Mucosa of rectum (tissue), 2 donors: ENCODE results near the gene PARP11.
"Not testable (repeated sequence)": the region's sequence is repeated elsewhere in the genome, so short reads cannot be mapped to it uniquely, and the experiment has no call there.

Experiments used
- H3K27ac ChIP-seq, 2 donors: one replicate each; pipeline ENCODE4 v1.7.0; 2013; ENCODE audit warnings: inconsistent platforms in 2 of 2, low read depth in 2 of 2, low read length in 2 of 2
- H3K27me3 ChIP-seq, 2 donors: one replicate each; pipeline ENCODE4 v1.7.0; 2013; ENCODE audit warnings: low read length in 2 of 2; ENCODE audit not compliant: control insufficient read depth in 2 of 2, insufficient read depth in 2 of 2
- H3K36me3 ChIP-seq, 2 donors: one replicate each; pipeline ENCODE4 v1.7.0; 2013; ENCODE audit warnings: low read length in 2 of 2; ENCODE audit not compliant: control insufficient read depth in 2 of 2, insufficient read depth in 2 of 2
- H3K4me1 ChIP-seq, 2 donors: one replicate each; pipeline ENCODE4 v1.7.0; 2013; ENCODE audit warnings: low read length in 2 of 2, mild to moderate bottlenecking in 1 of 2; ENCODE audit not compliant: control insufficient read depth in 2 of 2, insufficient read depth in 2 of 2
- H3K4me3 ChIP-seq, 2 donors: one replicate each; pipeline ENCODE4 v1.7.0; 2013; ENCODE audit warnings: low read length in 2 of 2
- H3K9ac ChIP-seq, 2 donors: one replicate each; pipeline ENCODE4 v1.7.0; 2013; ENCODE audit warnings: low read length in 2 of 2, low read depth in 1 of 2, mild to moderate bottlenecking in 1 of 2
- H3K9me3 ChIP-seq, 2 donors: one replicate each; pipeline ENCODE4 v1.7.0; 2013; ENCODE audit warnings: low read length in 2 of 2; ENCODE audit not compliant: control insufficient read depth in 2 of 2
- donor health status: healthy.
- donor health status: Normal muscosa, but diverticular disease.

The PARP11 gene

GRCh38 chr12:3841783-3842182 is 31.4 kb downstream of the PARP11 start:
- Histone ChIP-seq H3K9ac (no peak overlapping the region), H3K27me3 (no peaks in the 10 kb centered on the region), H3K4me1 (no peaks in the 10 kb centered on the region), H3K4me3 (no peak overlapping the region), H3K36me3 (no peaks in the 10 kb centered on the region), H3K9me3 (no peaks in the 10 kb centered on the region), H3K27ac (no peak overlapping the region)

- not testable (repeated sequence) for H3K27me3 ChIP-seq, H3K27ac ChIP-seq, H3K36me3 ChIP-seq, H3K9ac ChIP-seq, H3K4me3 ChIP-seq, H3K4me1 ChIP-seq, H3K9me3 ChIP-seq
These were observed 32.4 kb downstream of the PARP11 start for GRCh38 chr12:3840833-3841232.

DNA sequence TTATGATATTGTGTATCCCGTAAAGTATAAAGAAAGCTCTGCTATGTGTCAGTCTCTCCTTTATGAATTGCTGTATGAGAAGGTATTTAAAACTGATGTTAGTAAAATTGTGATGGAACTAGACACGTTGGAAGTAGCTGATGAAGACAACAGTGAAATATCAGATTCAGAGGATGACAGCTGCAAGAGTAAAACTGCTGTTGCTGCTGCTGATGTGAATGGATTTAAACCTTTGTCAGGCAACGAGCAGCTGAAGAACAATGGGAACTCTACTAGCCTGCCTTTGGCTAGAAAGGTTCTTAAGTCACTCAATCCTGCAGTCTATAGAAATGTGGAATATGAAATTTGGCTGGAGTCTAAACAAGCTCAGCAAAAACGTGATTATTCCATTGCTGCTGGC is 33.5 kb downstream of the PARP11 start:
- not testable (repeated sequence) for H3K27me3 ChIP-seq, H3K4me3 ChIP-seq, H3K4me1 ChIP-seq, H3K9me3 ChIP-seq, H3K27ac ChIP-seq, H3K9ac ChIP-seq, H3K36me3 ChIP-seq

- not testable (repeated sequence) for H3K4me3 ChIP-seq
These were observed 34.3 kb downstream of the PARP11 start for GRCh38 chr12:3838701-3839548.

DNA sequence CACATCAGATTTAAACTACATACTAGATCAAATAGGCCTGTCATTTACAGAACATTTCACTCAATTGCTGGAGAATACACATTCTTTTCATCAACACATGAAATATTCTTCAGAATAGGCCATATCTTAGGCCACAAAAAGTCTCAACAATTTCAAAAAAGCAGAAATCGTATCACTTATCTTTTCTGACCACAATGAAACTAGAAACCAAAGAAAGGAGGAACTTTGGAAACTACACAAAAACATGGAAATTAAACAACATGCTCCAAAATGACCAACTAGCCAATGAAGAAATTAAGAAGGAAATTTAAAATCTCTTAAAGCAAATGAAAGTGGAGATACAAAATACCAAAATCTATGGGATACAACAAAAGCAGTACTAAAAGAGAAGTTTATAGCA is 35.1 kb downstream of the PARP11 start:
- Histone ChIP-seq H3K9ac (no peak overlapping the region), H3K27me3 (no peaks in the 10 kb centered on the region), H3K4me1 (no peaks in the 10 kb centered on the region), H3K4me3 (no peak overlapping the region), H3K9me3 (no peaks in the 10 kb centered on the region), H3K27ac (no peak overlapping the region), H3K36me3 (no peaks in the 10 kb centered on the region)

More at GRCh38 chr12:3838701-3839548, 34.3 kb downstream of the PARP11 start:
- not testable (repeated sequence) for H3K27me3 ChIP-seq, H3K27ac ChIP-seq, H3K4me1 ChIP-seq, H3K9me3 ChIP-seq, H3K36me3 ChIP-seq, H3K9ac ChIP-seq

DNA sequence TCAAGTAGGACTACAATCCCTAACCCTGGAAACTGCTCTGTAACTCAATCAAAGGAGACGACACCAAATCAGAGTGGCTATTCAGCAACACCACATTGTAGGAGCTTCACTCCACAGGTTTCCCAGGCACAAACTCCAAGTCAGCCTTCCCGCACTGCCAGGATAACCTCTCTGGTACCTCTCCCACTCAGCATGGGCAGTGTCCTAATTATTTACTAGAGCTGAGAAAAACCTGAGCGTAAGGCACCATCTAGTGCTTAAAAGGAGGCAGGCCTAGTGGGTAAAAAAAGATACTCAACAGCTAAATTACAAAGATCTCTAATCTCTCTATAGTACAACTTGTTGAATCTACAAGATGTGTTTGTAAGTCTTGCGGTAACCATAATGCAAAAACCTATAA is 36.1 kb downstream of the PARP11 start:
- no peak overlapping the region for H3K27ac ChIP-seq
- no peak overlapping the region for H3K9ac ChIP-seq
- no peaks in the 10 kb centered on the region for H3K4me1 ChIP-seq
- H3K27me3 ChIP-seq, result no peaks in the 10 kb centered on the region
- no peaks in the 10 kb centered on the region for H3K36me3 ChIP-seq
- no peak overlapping the region for H3K4me3 ChIP-seq
- no peaks in the 10 kb centered on the region for H3K9me3 ChIP-seq

- Histone ChIP-seq H3K4me1 (no peaks in the 10 kb centered on the region), H3K27me3 (no peaks in the 10 kb centered on the region), H3K36me3 (no peaks in the 10 kb centered on the region), H3K9me3 (no peaks in the 10 kb centered on the region), H3K27ac (no peak overlapping the region), H3K4me3 (no peak overlapping the region), H3K9ac (no peak overlapping the region)
These were observed 36.6 kb downstream of the PARP11 start for GRCh38 chr12:3836641-3837040.

GRCh38 chr12:3835914-3836313 is 37.3 kb downstream of the PARP11 start:
- Histone ChIP-seq H3K27me3 (no peaks in the 10 kb centered on the region), H3K4me1 (no peaks in the 10 kb centered on the region), H3K36me3 (no peaks in the 10 kb centered on the region), H3K4me3 (no peak overlapping the region), H3K9me3 (no peaks in the 10 kb centered on the region), H3K9ac (no peak overlapping the region), H3K27ac (no peak overlapping the region)

- H3K27ac ChIP-seq, result no peak overlapping the region
- no peak overlapping the region for H3K9ac ChIP-seq
These were observed 38.4 kb downstream of the PARP11 start for GRCh38 chr12:3834774-3835173.

DNA sequence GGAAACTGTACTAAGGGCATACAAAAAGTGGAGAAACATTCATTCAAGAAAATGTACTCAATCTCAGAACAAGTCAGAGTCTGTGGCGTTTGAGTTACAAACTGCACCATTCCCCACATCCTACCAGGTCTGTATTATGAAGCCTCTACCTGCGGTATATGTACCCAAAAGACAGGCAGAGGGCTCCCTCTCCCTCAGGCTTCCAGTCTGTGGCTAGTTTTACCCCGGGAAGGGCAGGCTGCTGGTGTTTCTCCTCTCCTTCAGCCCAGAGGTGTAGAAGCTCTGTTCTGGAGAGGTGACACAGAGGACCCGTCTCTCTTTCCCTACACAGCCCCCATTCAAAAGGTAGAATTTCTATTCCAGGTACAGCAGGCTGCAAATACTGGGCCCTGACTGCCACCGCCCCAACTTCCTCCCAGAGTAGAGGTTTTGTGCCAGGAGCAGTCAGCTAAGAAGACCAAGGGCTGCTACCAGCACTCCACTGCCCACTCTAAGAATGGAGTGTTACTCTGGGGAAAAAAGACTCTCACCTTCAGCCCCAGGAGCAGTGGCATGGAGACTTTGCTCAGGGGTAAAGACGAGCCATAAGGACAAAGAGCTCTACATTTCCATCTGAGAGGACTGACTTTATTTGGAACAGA is 39.4 kb downstream of the PARP11 start:
- H3K9me3 ChIP-seq, result no peaks in the 10 kb centered on the region
- no peaks in the 10 kb centered on the region for H3K4me1 ChIP-seq
- no peak overlapping the region for H3K9ac ChIP-seq
- H3K27me3 ChIP-seq, result no peaks in the 10 kb centered on the region
- H3K36me3 ChIP-seq, result no peaks in the 10 kb centered on the region
- no peak overlapping the region for H3K27ac ChIP-seq
- H3K4me3 ChIP-seq, result no peak overlapping the region

More at GRCh38 chr12:3834774-3835173, 38.4 kb downstream of the PARP11 start:
- no peaks in the 10 kb centered on the region for H3K9me3 ChIP-seq
- H3K4me3 ChIP-seq, result no peak overlapping the region
- H3K36me3 ChIP-seq, result no peaks in the 10 kb centered on the region
- no peaks in the 10 kb centered on the region for H3K27me3 ChIP-seq
- no peaks in the 10 kb centered on the region for H3K4me1 ChIP-seq
